Stimulated activated CD8-positive, alpha-beta memory T cell treated with anti-CD3 and anti-CD28 coated beads, Interleukin-12 subunit alpha, Interleukin-12 subunit beta, amount 100 ng/mL, for 24 hours (primary cell): ENCODE data around the gene ENAM.

Experiments used
- DNase-seq: peaks from one replicate; pipeline ENCODE4 v3.0.0-alpha.2; 2020; ENCODE audit errors: extremely low read depth

ENAM gene, protein sequence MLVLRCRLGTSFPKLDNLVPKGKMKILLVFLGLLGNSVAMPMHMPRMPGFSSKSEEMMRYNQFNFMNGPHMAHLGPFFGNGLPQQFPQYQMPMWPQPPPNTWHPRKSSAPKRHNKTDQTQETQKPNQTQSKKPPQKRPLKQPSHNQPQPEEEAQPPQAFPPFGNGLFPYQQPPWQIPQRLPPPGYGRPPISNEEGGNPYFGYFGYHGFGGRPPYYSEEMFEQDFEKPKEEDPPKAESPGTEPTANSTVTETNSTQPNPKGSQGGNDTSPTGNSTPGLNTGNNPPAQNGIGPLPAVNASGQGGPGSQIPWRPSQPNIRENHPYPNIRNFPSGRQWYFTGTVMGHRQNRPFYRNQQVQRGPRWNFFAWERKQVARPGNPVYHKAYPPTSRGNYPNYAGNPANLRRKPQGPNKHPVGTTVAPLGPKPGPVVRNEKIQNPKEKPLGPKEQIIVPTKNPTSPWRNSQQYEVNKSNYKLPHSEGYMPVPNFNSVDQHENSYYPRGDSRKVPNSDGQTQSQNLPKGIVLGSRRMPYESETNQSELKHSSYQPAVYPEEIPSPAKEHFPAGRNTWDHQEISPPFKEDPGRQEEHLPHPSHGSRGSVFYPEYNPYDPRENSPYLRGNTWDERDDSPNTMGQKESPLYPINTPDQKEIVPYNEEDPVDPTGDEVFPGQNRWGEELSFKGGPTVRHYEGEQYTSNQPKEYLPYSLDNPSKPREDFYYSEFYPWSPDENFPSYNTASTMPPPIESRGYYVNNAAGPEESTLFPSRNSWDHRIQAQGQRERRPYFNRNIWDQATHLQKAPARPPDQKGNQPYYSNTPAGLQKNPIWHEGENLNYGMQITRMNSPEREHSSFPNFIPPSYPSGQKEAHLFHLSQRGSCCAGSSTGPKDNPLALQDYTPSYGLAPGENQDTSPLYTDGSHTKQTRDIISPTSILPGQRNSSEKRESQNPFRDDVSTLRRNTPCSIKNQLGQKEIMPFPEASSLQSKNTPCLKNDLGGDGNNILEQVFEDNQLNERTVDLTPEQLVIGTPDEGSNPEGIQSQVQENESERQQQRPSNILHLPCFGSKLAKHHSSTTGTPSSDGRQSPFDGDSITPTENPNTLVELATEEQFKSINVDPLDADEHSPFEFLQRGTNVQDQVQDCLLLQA

DNA sequence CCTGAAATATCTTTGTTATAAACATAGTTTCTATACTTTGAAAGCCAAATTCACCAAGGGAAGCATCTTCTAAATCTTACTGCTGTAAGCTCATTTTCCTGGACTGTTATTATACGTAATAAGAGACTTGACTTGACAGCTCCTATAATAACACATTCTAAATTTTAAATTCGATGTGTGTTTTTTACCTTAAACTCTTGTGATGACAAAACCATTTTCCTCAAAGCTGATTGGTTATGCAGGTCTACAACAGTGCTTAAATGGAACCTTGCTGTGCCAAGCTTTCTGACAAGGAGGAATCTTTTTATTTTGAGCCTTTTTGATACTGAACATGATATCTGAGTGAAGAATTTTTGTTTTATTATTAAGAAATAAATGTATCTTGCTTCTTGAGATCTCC is at the start of gene ENAM:
Gene ENAM, plus strand, starts transcription at position 301 of the 400 bp plus-strand sequence. CDS start 757 bp downstream, outside the sequence.
- DNase-seq: no peak

DNA sequence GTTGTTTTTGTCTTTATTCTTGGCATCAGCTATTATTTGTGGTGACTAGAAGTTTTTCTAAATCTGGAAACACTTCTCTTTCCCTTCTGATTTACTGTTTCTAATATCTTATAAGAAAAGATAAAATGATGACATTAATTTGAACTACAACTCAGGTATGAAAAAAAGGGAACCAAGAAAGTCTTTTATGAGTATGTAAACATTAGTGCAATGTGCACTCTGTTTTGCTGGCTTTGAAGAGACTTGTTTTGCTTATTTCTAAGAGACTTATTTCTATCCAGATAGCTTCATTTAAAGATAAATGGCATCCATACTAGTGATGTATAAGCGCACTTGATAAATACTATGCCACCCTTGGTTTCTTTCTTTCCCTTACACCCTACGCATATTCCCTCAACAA is 46.6 kb upstream of the ENAM start:
- DNase-seq: no peak

GRCh38 chr4:70583952-70584834 is 44.4 kb upstream of the ENAM start:
- no peak for DNase-seq

- DNase-seq: no peak
These were observed 41.7 kb upstream of the ENAM start for GRCh38 chr4:70586841-70587240.

DNA sequence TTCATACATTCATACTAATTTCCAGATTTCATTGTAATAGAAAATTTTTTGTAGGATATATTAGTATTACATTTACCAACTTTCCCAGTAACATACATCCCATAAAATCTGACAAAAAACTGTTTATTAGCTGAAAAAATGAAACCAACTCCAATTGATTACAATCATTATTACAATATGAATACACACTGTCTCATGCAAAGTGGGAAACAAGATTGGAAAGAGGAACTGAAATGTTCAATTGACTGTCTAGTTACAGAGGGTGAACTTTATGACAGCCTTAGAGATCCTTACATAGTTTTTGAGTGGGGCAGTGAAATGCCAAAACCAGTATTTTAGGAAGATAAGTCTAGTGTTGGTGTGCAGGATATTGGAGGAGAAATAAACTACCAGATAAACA is 38.8 kb upstream of the ENAM start:
- DNase-seq: no peak

GRCh38 chr4:70591955-70592582 is 36.5 kb upstream of the ENAM start, which contains the start of gene AMBN:
AMBN (plus strand) TSS chr4:70592256; CDS start chr4:70592359, 103 bp downstream.
- no peak for DNase-seq

- DNase-seq: no peak
These were observed 34.3 kb upstream of the ENAM start for GRCh38 chr4:70594196-70594595.

- DNase-seq: no peak
These were observed 28.2 kb upstream of the ENAM start for GRCh38 chr4:70600305-70600704.

- DNase-seq: no peak
These were observed 27.6 kb upstream of the ENAM start for GRCh38 chr4:70600977-70601376.

GRCh38 chr4:70601422-70602039 is 27.0 kb upstream of the ENAM start:
- peak; percentile 14 for DNase-seq

- no peak for DNase-seq
These were observed 24.7 kb upstream of the ENAM start for GRCh38 chr4:70603856-70604255.

DNA sequence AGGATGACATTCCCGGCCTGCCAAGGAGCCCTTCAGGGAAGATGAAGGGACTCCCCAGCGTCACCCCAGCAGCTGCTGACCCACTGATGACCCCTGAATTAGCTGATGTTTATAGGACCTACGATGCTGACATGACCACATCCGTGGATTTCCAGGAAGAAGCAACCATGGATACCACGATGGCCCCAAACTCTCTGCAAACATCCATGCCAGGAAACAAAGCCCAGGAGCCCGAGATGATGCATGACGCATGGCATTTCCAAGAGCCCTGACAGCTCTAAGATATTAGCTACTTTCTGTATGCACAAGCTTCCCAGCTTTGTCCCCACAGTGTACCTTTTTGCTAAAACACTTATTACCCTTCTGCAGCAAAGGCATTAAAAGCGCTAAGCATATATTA is 22.1 kb upstream of the ENAM start:
- DNase-seq: no peak

DNA sequence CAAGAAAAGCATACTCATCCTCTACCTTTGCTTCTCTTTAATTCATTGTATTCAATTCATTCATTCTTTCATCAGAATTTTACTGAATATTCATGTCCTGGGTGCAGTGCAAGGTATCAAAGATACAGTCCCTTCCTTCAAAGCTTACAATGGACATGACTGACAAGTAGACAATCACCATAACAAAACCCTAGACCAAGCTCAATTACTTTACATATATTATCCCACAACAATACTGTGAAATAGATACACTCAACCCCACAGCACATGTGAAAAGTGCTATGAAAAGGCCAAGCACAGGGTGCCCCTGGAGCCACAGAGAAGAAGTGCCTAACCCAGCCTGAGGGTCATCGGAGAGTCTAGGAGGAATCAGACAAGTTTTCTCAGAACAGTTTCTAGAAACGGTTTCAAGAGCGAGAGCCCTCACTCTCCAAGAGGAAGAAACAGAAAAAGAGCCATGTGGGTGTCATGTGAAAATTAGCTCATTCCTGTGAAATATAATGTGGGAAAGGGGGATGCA is 21.1 kb upstream of the ENAM start:
- DNase-seq: no peak

DNA sequence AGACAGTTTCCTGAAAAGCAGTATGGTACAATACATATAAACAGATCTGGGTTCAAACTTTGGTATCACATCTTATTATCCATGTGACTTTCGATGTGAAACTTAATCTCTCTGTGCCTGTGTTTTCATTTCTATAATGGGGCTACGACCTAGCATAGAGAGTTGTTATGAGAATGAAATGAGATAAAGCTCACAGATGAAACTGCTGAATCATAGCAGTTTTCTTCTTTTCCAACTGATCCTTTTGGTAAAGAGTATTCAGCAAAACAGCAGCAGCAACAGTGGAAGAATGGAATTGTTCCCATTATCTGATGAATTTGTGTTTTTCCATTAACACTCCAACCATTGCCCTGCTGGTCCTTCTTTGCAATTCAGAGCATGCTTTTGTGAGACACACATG is 20.2 kb upstream of the ENAM start:
- DNase-seq: no peak

- no peak for DNase-seq
These were observed 15.0 kb upstream of the ENAM start for GRCh38 chr4:70613306-70614183.

DNA sequence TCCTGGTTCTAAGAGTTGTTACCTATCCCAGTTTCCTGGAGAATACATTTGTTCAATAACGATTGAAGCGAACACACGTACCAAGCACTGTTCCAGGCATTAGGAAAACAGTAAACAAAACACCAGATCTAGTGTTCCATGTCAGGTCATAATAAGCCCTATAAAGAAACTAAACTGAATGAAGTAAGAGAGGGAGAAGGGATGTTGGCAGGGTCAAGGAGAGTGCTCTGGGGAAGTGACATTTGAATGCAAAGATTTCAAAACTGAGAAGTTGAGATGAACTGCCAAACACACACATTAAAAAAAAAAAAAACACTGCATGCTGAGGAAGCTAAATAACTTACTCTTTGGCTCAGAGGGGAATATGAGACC is 14.4 kb upstream of the ENAM start:
- DNase-seq: no peak

- no peak for DNase-seq
These were observed 9.3 kb upstream of the ENAM start for GRCh38 chr4:70619288-70619687.

DNA sequence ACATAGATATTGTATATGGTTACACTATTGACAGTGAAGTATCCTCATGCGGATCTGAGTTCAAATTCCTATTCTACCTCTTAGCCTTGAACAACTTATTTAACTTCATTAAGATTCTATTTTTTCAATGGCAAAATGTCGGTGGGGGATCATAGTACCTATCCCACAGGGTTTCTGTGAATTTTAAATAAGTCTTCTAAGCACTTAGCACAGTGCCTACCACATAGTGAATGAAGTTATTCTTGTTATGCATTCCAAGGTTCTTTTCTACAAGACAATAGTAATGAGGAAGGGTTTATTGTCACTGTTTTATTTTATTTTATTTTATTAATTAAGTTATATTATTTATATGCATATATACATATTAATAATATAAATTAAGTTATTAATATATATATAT is 8.8 kb upstream of the ENAM start:
- no peak for DNase-seq

GRCh38 chr4:70623323-70623722 is 5.2 kb upstream of the ENAM start:
- DNase-seq: no peak
